K562 (cell line): ENCODE measurements around the gene PRSS8. TPM values are rescaled to one million over a fixed set of nuclear protein-coding genes. Genes with fewer than 3 reads are reported as not detected.
A peak's percentile ranks its signal among the peaks of the same experiment; 100 is the strongest.

Source experiments
- ATF1 ChIP-seq, 2 experiments: fragments of 450-650 bp in 1 of 2; IDR thresholded peaks; 2 replicates each; pipeline ENCODE4 v1.6.1; 2016; ENCODE audit warnings: missing compliant biosample characterization in 1 of 2, missing genetic modification characterization in 1 of 2
- CBFB ChIP-seq: sonication (generic); formaldehyde crosslinking; IDR thresholded peaks from 2 replicates; pipeline ENCODE4 v1.4.0; 2020; ENCODE audit warnings: mild to moderate bottlenecking, missing genetic modification reagents
- HDAC6 ChIP-seq: IDR thresholded peaks from 2 replicates; pipeline ENCODE4 v1.6.1; 2012; ENCODE audit warnings: low read depth, mild to moderate bottlenecking, control low read depth, inconsistent platforms, low read length, moderate library complexity
- MEIS2 ChIP-seq: fragments of 450-650 bp; IDR thresholded peaks from 2 replicates; pipeline ENCODE4 v1.6.1; 2014; ENCODE audit warnings: mild to moderate bottlenecking; ENCODE audit not compliant: partially characterized antibody
- NCOA6 ChIP-seq: fragments of 450-650 bp; IDR thresholded peaks from 2 replicates; pipeline ENCODE4 v1.6.1; 2017; ENCODE audit warnings: mild to moderate bottlenecking
- POLR2G ChIP-seq: fragments of 200-400 bp; formaldehyde crosslinking; IDR thresholded peaks from 2 replicates; pipeline ENCODE4 v1.6.1; 2017; ENCODE audit warnings: low read depth, mild to moderate bottlenecking, antibody characterized with exemption, low read length, moderate library complexity
- RAD51 ChIP-seq: fragments of 450-650 bp; IDR thresholded peaks from 2 replicates; pipeline ENCODE4 v1.7.1; 2016; ENCODE audit warnings: low read depth, mild to moderate bottlenecking, borderline replicate concordance
- RFX1 ChIP-seq: fragments of 450-650 bp; IDR thresholded peaks from 2 replicates; pipeline ENCODE4 v1.6.1; 2016; ENCODE audit warnings: mild to moderate bottlenecking, moderate library complexity
- ZNF23 ChIP-seq: fragments of 250-450 bp; sonication (Bioruptor Pico); IDR thresholded peaks from 2 replicates; pipeline ENCODE4 v1.4.0; 2020; ENCODE audit warnings: mild to moderate bottlenecking
- ZSCAN29 ChIP-seq: fragments of 450-650 bp; IDR thresholded peaks from 2 replicates; pipeline ENCODE4 v1.6.1; 2017
- polyA plus RNA-seq, 8 experiments: library from polyadenylated mRNA; depleted of rRNA in 4 of 8; stranded (reverse) in 5 of 8; unstranded in 3 of 8; fragments of >200 nt; fragmentation: Nextera tagmentation in 2 of 8; fragmentation: Illumina TruSeq in 1 of 8; extraction: Ambion mirVana in 2 of 8; extraction: Trizol in 1 of 8; gene quantifications; 2 replicates each; pipeline versions ENCODE4 v1.2.1 to v1.2.3, GENCODE V29; 2011 to 2014; ENCODE audit warnings: inconsistent platforms in 1 of 8, missing spikeins in 1 of 8
- total RNA-seq, 7 experiments: library from RNA; depleted of rRNA in 6 of 7; stranded (reverse); fragments of >200 nt in 6 of 7; fragmentation: Illumina TruSeq in 2 of 7; extraction: Trizol in 2 of 7; gene quantifications; 2 replicates each; pipeline versions ENCODE4 v1.2.1 to v1.2.3, GENCODE V29; 2011 to 2021; ENCODE audit warnings: low replicate concordance in 1 of 7
- TF ChIP-seq, protein P1 (sequence below): fragments of 150-350 bp; conservative IDR thresholded peaks from 2 replicates; pipeline ENCODE4 v1.6.1; 2014; ENCODE audit warnings: low read length
- TF ChIP-seq, protein P2 (sequence below), 3 experiments: fragments of 200-800 bp in 1 of 3; fragments of 250-450 bp in 1 of 3; fragments of 450-650 bp in 1 of 3; sonication (Bioruptor Pico) in 1 of 3; sonication (Bioruptor generic) in 1 of 3; formaldehyde crosslinking in 1 of 3; IDR thresholded peaks; 2 replicates each; pipeline versions ENCODE4 v1.6.1 to v1.8.0; 2016 to 2022; ENCODE audit warnings: mild to moderate bottlenecking in 2 of 3, missing genetic modification characterization in 2 of 3, missing compliant biosample characterization in 1 of 3, moderate library complexity in 1 of 3
- TF ChIP-seq, protein P3 (sequence below): fragments of 450-650 bp; IDR thresholded peaks from 2 replicates; pipeline ENCODE4 v1.7.1; 2018; ENCODE audit warnings: mild to moderate bottlenecking, low read depth; ENCODE audit not compliant: partially characterized antibody
- TF ChIP-seq, protein P4 (sequence below): fragments of 250-450 bp; sonication (Bioruptor Pico); IDR thresholded peaks from 2 replicates; pipeline ENCODE4 v1.5.0; 2021; ENCODE audit warnings: mild to moderate bottlenecking, moderate library complexity
- TF ChIP-seq, protein P5 (sequence below): fragments of 250-450 bp; sonication (Bioruptor Pico); IDR thresholded peaks from 2 replicates; pipeline ENCODE4 v1.9.0; 2021; ENCODE audit warnings: mild to moderate bottlenecking

Gene PRSS8
- total and polyA plus RNA-seq, 9 of the 15 experiments (the other 6 are each of a cell fraction or from before 2014, with no cell fraction given): 0.25 to 3.9 (median 1.3) TPM; not detected in 1

DNA sequence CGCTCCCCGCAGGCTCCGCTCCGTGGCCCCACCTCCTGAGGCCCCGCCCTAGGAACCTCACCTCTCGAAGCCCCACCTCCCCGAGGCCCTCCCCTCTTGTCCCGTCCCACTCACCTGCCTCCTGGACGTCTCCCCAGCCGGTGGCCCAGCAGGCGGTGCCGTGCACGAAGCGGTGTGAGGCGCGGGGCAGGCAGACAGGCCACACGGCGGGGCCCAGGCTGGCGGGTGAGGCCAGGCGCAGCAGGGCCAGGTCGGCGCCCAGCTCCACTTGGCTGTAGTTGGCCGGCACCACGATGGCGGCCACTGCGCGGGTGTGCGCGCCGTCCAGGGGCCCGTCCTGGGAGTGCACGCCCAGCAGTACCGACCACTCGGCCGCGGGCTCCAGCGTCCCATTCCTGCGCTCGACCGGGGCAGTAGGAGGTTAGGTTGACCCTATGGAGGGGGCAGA is 12.8 kb upstream of the PRSS8 start (continued):
- TF ChIP-seq, protein P1, sequence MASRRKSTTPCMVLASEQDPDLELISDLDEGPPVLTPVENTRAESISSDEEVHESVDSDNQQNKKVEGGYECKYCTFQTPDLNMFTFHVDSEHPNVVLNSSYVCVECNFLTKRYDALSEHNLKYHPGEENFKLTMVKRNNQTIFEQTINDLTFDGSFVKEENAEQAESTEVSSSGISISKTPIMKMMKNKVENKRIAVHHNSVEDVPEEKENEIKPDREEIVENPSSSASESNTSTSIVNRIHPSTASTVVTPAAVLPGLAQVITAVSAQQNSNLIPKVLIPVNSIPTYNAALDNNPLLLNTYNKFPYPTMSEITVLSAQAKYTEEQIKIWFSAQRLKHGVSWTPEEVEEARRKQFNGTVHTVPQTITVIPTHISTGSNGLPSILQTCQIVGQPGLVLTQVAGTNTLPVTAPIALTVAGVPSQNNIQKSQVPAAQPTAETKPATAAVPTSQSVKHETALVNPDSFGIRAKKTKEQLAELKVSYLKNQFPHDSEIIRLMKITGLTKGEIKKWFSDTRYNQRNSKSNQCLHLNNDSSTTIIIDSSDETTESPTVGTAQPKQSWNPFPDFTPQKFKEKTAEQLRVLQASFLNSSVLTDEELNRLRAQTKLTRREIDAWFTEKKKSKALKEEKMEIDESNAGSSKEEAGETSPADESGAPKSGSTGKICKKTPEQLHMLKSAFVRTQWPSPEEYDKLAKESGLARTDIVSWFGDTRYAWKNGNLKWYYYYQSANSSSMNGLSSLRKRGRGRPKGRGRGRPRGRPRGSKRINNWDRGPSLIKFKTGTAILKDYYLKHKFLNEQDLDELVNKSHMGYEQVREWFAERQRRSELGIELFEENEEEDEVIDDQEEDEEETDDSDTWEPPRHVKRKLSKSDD: no peak
- TF ChIP-seq, protein P2, sequence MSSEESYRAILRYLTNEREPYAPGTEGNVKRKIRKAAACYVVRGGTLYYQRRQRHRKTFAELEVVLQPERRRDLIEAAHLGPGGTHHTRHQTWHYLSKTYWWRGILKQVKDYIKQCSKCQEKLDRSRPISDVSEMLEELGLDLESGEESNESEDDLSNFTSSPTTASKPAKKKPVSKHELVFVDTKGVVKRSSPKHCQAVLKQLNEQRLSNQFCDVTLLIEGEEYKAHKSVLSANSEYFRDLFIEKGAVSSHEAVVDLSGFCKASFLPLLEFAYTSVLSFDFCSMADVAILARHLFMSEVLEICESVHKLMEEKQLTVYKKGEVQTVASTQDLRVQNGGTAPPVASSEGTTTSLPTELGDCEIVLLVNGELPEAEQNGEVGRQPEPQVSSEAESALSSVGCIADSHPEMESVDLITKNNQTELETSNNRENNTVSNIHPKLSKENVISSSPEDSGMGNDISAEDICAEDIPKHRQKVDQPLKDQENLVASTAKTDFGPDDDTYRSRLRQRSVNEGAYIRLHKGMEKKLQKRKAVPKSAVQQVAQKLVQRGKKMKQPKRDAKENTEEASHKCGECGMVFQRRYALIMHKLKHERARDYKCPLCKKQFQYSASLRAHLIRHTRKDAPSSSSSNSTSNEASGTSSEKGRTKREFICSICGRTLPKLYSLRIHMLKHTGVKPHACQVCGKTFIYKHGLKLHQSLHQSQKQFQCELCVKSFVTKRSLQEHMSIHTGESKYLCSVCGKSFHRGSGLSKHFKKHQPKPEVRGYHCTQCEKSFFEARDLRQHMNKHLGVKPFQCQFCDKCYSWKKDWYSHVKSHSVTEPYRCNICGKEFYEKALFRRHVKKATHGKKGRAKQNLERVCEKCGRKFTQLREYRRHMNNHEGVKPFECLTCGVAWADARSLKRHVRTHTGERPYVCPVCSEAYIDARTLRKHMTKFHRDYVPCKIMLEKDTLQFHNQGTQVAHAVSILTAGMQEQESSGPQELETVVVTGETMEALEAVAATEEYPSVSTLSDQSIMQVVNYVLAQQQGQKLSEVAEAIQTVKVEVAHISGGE (CRISPR knock-in tag; IDR thresholded peaks at IDR 0.05): no peak
- TF ChIP-seq ATF1 (CRISPR knock-in tag; IDR thresholded peaks at IDR 0.05) (no peak), ATF1 (tag; IDR thresholded peaks at IDR 0.05) (peak; percentile 23; the same call in 1 of the 2 replicates), POLR2G (peak; percentile 50; the same call in 1 of the 2 replicates), ZNF23 (no peak), ZSCAN29 (no peak), CBFB (CRISPR knock-in tag) (no peak), RAD51 (no peak), HDAC6 (no peak), RFX1 (no peak), MEIS2 (no peak), NCOA6 (peak; percentile 92)
- TF ChIP-seq, protein P3, sequence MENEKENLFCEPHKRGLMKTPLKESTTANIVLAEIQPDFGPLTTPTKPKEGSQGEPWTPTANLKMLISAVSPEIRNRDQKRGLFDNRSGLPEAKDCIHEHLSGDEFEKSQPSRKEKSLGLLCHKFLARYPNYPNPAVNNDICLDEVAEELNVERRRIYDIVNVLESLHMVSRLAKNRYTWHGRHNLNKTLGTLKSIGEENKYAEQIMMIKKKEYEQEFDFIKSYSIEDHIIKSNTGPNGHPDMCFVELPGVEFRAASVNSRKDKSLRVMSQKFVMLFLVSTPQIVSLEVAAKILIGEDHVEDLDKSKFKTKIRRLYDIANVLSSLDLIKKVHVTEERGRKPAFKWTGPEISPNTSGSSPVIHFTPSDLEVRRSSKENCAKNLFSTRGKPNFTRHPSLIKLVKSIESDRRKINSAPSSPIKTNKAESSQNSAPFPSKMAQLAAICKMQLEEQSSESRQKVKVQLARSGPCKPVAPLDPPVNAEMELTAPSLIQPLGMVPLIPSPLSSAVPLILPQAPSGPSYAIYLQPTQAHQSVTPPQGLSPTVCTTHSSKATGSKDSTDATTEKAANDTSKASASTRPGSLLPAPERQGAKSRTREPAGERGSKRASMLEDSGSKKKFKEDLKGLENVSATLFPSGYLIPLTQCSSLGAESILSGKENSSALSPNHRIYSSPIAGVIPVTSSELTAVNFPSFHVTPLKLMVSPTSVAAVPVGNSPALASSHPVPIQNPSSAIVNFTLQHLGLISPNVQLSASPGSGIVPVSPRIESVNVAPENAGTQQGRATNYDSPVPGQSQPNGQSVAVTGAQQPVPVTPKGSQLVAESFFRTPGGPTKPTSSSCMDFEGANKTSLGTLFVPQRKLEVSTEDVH: no peak
- TF ChIP-seq, protein P4, sequence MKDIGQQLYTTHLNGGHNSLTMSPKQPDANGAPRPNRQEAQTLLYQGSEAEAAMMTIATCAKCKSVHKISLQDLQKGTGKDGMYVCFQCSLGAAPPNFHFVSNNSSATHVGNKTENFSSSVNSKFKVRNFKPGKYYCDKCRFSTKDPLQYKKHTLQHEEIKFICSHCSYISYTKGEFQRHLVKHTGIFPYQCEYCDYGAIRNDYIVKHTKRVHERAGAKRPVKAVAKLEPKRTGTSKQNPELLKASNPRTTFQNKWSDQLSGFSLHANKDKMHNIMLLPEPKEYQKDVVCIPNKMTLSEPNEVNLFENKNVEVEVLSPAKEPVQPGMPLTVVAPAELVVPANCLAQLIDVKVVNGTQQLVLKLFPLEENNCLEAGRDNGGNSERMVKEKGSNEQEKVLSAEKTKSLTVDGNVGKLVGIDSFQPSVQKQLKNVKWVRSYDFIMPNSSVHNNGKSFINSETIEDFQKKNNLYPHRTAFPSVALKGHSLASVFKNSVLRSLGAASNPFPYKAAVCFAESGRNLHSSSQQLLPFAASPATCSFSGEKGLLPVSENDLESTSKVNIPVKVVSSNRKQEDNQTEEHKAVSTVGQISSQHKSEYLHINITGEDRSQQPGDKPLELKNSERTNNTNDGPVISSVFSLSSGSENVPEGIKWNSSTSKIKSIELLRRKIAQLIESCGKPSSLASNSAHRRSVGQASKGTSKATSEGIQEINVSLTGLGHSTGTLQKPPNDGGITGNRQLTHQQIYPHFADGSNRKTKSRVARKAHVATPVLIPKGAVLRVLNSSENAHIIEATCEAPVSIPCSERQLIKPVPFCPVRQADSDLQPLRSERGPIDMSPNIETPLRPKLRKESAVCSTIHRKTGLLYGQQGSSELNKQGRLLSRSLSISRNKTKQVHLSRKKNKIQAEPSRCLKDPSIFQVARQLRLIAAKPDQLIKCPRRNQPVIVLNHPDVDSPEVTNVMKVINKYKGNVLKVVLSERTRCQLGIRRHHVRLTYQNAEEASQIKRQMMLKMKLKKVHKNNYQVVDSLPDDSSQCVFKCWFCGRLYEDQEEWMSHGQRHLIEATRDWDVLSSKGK (CRISPR knock-in tag): no peak
- TF ChIP-seq, protein P5, sequence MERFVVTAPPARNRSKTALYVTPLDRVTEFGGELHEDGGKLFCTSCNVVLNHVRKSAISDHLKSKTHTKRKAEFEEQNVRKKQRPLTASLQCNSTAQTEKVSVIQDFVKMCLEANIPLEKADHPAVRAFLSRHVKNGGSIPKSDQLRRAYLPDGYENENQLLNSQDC: no peak
